OCI-LY1 (cell line): ENCODE measurements around the gene ACO2.

Source experiments
- H2AFZ ChIP-seq: fragments of 200-600 bp; sonication (generic), shearing (Covaris generic); 2 replicates; pipeline ENCODE4 v1.6.0; 2014; ENCODE audit warnings: antibody characterized with exemption, mild to moderate bottlenecking, low read length
- H3F3A ChIP-seq: fragments of 200-600 bp; sonication (generic), shearing (Covaris generic); 2 replicates; pipeline ENCODE4 v1.6.0; 2014; ENCODE audit warnings: mild to moderate bottlenecking, antibody characterized with exemption, low read length, moderate library complexity; ENCODE audit not compliant: insufficient read depth
- H3K27ac ChIP-seq: fragments of 200-600 bp; sonication (generic); 2 replicates; pipeline ENCODE4 v1.5.1; 2014; ENCODE audit warnings: low read length, mixed run types, mild to moderate bottlenecking, low read depth; ENCODE audit not compliant: poor library complexity, severe bottlenecking
- H3K27me3 ChIP-seq: fragments of 200-600 bp; sonication (generic); 2 replicates; pipeline ENCODE4 v1.6.0; 2014; ENCODE audit warnings: antibody characterized with exemption, mild to moderate bottlenecking, low read length, moderate library complexity; ENCODE audit not compliant: insufficient read depth
- H3K36me3 ChIP-seq: fragments of 200-600 bp; sonication (generic); 2 replicates; pipeline ENCODE4 v1.6.1; 2014; ENCODE audit warnings: mild to moderate bottlenecking, antibody characterized with exemption, low read length, moderate library complexity, mixed read lengths; ENCODE audit not compliant: insufficient read depth
- H3K4me1 ChIP-seq: fragments of 200-600 bp; sonication (generic); 2 replicates; pipeline ENCODE4 v1.5.1; 2014; ENCODE audit warnings: mild to moderate bottlenecking, low read length, moderate library complexity; ENCODE audit not compliant: insufficient read depth, severe bottlenecking
- H3K4me2 ChIP-seq: fragments of 200-600 bp; sonication (generic), shearing (Covaris generic); 2 replicates; pipeline ENCODE4 v1.6.1; 2014; ENCODE audit warnings: low read length
- H3K4me3 ChIP-seq: fragments of 200-600 bp; sonication (generic); 2 replicates; pipeline ENCODE4 v1.5.1; 2014; ENCODE audit warnings: low read length, low read depth, mild to moderate bottlenecking, mixed read lengths; ENCODE audit not compliant: poor library complexity, severe bottlenecking
- H3K79me2 ChIP-seq: fragments of 200-600 bp; shearing (Covaris generic); 2 replicates; pipeline ENCODE4 v1.6.1; 2016; ENCODE audit warnings: mixed run types, low read length, mixed read lengths; ENCODE audit not compliant: insufficient read depth
- H3K9ac ChIP-seq: fragments of 200-600 bp; sonication (generic), shearing (Covaris generic); 2 replicates; pipeline ENCODE4 v1.6.1; 2014; ENCODE audit warnings: mild to moderate bottlenecking, low read length, mixed read lengths
- H3K9me2 ChIP-seq: fragments of 200-600 bp; sonication (generic), shearing (Covaris generic); 2 replicates; pipeline ENCODE4 v1.6.1; 2014; ENCODE audit warnings: low read depth, mild to moderate bottlenecking, low read length, mixed read lengths
- H3K9me3 ChIP-seq: fragments of 200-600 bp; shearing (Covaris generic); 2 replicates; pipeline ENCODE4 v1.6.1; 2014; ENCODE audit warnings: low read length, mixed read lengths
- H4K20me1 ChIP-seq: fragments of 200-600 bp; sonication (generic), shearing (Covaris generic); 2 replicates; pipeline ENCODE4 v1.6.0; 2016; ENCODE audit warnings: mild to moderate bottlenecking, low read length; ENCODE audit not compliant: insufficient read depth
- EZH2 ChIP-seq: fragments of 200-600 bp; sonication (generic), shearing (Covaris generic); IDR thresholded peaks from 2 replicates; pipeline ENCODE4 v1.8.0; 2017; ENCODE audit warnings: borderline replicate concordance, mixed run types, mild to moderate bottlenecking, antibody characterized with exemption, low read length, moderate library complexity, mixed read lengths
- TF ChIP-seq, protein P1 (sequence below): fragments of 200-600 bp; sonication (generic), shearing (Covaris generic); IDR thresholded peaks from 2 replicates; pipeline ENCODE4 v1.5.1; 2017; ENCODE audit warnings: mild to moderate bottlenecking, antibody characterized with exemption, low read length, moderate library complexity, mixed read lengths

The ACO2 gene

DNA sequence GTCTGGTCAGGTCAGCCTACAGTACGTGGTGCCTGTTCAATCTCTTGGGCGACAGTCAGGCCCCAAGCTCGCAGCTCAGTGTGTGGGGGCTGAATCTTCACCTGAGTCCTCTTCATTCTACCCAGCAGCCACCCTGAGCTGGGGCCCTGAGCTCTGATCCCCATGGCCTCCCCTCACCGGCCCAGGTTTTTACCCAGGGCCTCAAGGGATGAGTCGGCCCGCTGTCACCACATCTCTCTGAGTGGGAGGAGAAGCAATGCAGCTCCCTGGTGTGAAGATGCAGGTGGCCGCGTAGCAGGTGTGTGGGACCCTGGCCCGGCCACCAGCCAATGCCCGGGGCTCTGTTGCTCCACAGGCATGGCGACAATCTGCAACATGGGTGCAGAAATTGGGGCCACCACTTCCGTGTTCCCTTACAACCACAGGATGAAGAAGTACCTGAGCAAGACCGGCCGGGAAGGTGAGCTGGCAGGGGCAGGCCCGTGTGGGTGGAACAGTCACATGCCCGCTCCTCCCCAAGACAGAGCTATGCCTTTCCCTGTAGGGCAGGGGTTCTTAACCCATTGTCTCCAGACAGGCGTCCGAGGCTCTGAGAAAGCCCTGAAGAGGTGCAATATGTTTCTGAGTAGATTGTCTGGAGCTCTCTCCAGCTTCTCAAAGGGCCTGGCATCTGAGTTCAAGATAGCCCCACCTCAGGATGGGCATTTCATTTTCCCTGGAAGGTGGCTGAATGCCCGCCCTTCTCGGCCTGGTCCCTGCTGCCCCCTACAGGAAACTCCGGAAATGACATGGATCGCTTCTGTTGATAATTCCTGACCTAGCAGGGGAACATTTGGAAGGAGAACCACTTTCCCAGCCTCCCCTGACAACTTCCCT lies 48.5 kb downstream of the ACO2 start:
- H3K9ac ChIP-seq = no peak overlapping the region
- no peaks in the 10 kb centered on the region for H3K4me1 ChIP-seq
- H4K20me1 ChIP-seq = no peaks in the 10 kb centered on the region
- no peak overlapping the region for H3K4me3 ChIP-seq
- H3K27me3 ChIP-seq = no peaks in the 10 kb centered on the region
- H3K36me3 ChIP-seq = peaks cover 55% of the 10 kb centered on the region
- no peak overlapping the region for H3K27ac ChIP-seq
- H3K79me2 ChIP-seq = no peaks in the 10 kb centered on the region
- H3K9me3 ChIP-seq = no peaks in the 10 kb centered on the region
- no peaks in the 10 kb centered on the region for H3K9me2 ChIP-seq
- H3F3A ChIP-seq = no peaks in the 10 kb centered on the region
- no peak overlapping the region for H2AFZ ChIP-seq
- no peak overlapping the region for H3K4me2 ChIP-seq
- no peak for TF ChIP-seq EZH2
- TF ChIP-seq, protein P1, sequence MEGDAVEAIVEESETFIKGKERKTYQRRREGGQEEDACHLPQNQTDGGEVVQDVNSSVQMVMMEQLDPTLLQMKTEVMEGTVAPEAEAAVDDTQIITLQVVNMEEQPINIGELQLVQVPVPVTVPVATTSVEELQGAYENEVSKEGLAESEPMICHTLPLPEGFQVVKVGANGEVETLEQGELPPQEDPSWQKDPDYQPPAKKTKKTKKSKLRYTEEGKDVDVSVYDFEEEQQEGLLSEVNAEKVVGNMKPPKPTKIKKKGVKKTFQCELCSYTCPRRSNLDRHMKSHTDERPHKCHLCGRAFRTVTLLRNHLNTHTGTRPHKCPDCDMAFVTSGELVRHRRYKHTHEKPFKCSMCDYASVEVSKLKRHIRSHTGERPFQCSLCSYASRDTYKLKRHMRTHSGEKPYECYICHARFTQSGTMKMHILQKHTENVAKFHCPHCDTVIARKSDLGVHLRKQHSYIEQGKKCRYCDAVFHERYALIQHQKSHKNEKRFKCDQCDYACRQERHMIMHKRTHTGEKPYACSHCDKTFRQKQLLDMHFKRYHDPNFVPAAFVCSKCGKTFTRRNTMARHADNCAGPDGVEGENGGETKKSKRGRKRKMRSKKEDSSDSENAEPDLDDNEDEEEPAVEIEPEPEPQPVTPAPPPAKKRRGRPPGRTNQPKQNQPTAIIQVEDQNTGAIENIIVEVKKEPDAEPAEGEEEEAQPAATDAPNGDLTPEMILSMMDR = peak; percentile 94

DNA sequence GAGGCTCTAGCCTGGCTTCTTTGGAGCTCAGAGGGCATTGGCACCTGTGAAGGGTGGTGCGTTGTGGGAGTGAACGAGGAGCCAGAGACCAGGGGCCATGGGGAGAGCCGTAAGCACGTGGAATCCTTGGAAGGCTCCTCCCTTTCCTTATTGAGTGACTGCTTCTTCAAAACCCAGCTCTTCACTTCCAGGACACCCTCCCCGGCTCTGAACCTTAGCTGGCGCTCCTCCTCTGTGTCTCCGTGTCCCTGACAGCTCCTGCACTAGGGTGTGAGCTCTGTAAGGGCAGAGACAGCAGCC lies 49.1 kb downstream of the ACO2 start:
- no peak for TF ChIP-seq EZH2
- TF ChIP-seq, protein P1 = peak; percentile 2; the same call in 1 of the 2 replicates
- H3K27ac ChIP-seq = no peak overlapping the region
- H3K4me2 ChIP-seq = no peak overlapping the region
- no peaks in the 10 kb centered on the region for H3K9me3 ChIP-seq
- no peaks in the 10 kb centered on the region for H3K27me3 ChIP-seq
- H3K9ac ChIP-seq = no peak overlapping the region
- H3K4me3 ChIP-seq = no peak overlapping the region
- peaks cover 55% of the 10 kb centered on the region for H3K36me3 ChIP-seq
- no peaks in the 10 kb centered on the region for H4K20me1 ChIP-seq
- no peak overlapping the region for H2AFZ ChIP-seq
- H3K79me2 ChIP-seq = no peaks in the 10 kb centered on the region
- no peaks in the 10 kb centered on the region for H3F3A ChIP-seq
- no peaks in the 10 kb centered on the region for H3K4me1 ChIP-seq
- no peaks in the 10 kb centered on the region for H3K9me2 ChIP-seq

DNA sequence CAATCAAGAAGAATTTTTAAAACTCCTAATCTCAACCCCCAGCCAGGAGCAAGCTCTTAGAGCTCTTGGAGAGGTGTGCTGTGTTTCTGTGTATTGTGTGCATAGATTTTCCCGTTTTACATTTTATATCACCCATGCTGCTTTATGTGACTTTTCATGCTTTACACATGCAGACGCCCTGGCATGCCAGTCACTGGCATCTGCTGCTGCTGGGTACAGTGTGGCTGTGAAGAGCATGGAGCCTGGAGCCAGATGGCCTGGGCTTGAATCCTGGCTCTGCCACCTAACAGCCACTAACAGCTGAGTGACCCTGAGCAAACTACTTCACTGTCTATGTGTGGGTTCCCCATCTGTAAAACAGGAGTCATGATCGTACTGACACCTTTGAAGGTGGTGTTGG lies 52.2 kb downstream of the ACO2 start:
- Histone ChIP-seq H3F3A (no peaks in the 10 kb centered on the region), H3K27ac (no peak overlapping the region), H2AFZ (no peak overlapping the region), H3K79me2 (no peaks in the 10 kb centered on the region), H3K36me3 (peaks cover 55% of the 10 kb centered on the region), H3K27me3 (no peaks in the 10 kb centered on the region), H3K9ac (no peak overlapping the region), H3K9me3 (no peaks in the 10 kb centered on the region), H3K4me1 (peaks cover 7% of the 10 kb centered on the region), H3K9me2 (no peaks in the 10 kb centered on the region), H3K4me3 (no peak overlapping the region), H3K4me2 (no peak overlapping the region), H4K20me1 (no peaks in the 10 kb centered on the region)
- TF ChIP-seq, protein P1 = no peak
- TF ChIP-seq EZH2 = no peak
